Muscle of back (tissue), 11 donors: ENCODE measurements around the gene EEIG2. TPM values are rescaled to one million over a fixed set of nuclear protein-coding genes. Genes with fewer than 3 reads are reported as not detected.

Experiments used
- DNase-seq, 3 donors: peaks; one replicate each; pipeline versions ENCODE4 v3.0.0 to v3.0.0-alpha.2; 2013
- polyA plus RNA-seq, 10 donors: library from polyadenylated mRNA; unstranded; fragments of 120-200 nt; gene quantifications; one replicate each; pipeline ENCODE4 v1.2.1, GENCODE V29; 2013; ENCODE audit not compliant: insufficient read length in 10 of 10

Gene EEIG2
- polyA plus RNA-seq, 10 donors: 13.1 to 16.8 (median 14.5) TPM

DNA sequence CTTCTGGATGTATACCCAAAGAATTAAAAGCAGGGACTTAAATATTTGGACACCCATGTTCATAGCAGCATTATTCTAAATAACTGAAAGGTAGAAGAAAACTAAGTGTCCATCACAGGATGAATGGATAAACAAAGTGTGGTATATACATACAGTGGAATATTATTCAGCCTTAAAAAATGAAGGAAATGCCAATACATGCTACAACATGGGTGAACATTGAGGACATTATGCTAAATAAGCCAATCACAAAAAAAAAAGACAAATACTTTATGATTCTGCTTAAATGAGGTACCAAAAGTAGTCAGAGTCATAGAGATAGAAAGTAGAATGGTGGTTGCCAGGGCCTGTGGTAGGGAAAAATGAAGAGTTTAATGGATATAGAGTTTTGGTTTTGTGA is 14.1 kb downstream of the EEIG2 start:
- DNase-seq: no peak

GRCh38 chr1:108575375-108575774 is 15.5 kb downstream of the EEIG2 start:
- peak in 1 of 3 donors; percentile 21 for DNase-seq

DNA sequence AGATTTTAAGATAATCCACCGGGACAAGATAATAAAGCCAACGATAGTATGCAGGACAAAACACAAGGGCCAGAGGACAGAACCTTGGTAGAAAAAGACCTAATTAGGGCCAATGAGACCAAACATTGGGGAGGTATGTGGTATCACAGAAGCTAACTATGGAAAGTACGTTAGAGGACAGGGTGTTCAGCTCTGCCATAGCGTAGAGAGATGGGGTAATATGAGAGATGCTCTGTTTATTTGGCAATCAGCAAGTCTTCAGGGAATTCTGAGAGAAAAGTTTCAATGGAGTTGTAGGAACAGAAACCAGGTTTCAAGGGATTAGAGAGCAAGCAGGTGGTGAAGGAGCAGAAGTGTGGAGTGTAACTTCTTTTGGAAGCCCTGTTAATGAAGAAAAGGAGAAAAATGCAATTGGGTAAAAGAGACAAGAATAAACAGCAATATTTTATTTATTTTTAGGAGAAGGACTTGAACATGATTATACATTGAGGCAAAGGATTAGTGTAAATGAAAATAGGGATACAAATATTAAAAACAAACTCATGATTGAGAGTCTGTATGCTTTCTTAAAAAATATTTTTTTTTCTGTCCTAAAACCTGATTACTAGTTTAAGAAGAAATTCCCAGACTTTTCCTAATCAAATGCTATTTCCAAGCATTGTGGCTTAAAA is 24.0 kb downstream of the EEIG2 start:
- peak in 1 of 3 donors; percentile 32 for DNase-seq

DNA sequence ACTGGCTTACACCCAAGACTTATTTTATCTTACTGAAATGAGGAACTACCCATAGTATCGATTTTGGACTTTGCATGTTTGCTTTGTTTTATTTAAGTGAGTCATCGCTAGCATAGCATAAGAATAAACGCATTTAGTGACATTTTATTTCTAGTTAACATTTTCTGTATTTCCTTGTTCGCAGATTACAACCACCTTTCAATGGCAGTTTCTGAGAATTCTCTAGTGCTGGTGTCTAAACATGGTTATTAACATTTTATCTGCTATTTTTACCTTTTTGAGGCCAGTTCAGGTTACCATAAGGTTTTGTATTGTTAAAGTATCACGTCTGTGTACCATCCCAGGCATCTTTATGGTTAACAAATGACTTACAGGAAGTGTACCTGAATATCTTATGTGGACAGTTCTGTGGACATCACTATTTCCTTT is 24.5 kb downstream of the EEIG2 start:
- no peak for DNase-seq

- no peak for DNase-seq
Measured at GRCh38 chr1:108585313-108585712, 25.4 kb downstream of the EEIG2 start.

DNA sequence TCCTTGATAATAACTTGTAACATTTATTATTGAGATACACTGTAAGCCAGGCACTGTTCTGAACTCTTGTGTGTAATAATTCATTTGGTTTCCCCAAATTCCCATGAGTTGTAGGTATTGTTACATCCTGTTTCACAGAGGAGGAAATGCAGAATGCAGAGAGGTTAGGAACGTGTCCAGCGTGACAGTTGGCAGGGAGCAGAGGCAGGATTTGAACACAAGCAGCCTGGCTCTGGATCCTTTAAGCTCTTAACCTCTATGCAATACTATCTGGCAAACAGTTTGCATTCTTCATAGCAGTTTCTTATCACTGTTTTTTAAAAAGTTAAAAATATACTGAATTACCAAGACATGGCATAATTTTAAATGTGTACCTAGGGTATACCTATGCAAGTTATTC is 30.5 kb downstream of the EEIG2 start:
- peak in 2 of 3 donors; percentile 34 to 63 for DNase-seq

- DNase-seq: peak; percentile 79 to 88 (median 87)
Measured at GRCh38 chr1:108590957-108591356, 31.1 kb downstream of the EEIG2 start.

- peak in 2 of 3 donors; percentile 27 to 53 for DNase-seq
Measured at GRCh38 chr1:108591466-108591865, 31.6 kb downstream of the EEIG2 start.

DNA sequence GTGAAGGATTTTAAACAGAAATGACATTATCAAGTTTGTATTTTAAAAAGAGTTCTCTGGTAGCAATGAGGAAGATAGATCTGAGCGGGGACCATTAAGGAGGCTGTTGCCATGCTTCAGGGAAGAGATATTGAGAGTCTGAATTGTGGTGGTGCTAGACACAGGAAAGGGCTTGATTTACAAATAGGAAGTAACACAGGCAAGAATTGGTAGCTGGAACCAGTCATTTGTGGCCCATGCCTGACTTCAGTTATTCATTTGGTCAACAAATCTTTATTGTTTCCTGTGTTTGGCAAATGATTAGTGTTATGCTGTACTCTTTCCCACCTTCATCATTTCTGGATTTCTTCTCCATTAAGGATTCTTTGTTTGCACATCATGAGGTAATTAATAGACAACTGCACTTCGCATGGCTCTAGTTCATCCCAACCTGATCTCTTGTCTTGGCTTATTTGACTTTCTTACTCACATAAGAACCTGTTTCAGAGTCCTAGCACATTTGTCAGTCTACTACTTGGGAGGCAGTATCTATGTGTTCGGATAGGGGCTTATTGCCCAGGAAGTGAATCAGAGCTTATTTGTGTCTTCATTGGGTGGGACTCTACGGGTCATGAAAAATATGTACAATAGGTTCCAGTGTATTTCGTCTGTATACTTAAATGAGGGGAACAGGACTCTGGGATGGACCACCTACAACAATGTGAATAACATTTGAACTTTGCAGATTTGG is 32.3 kb downstream of the EEIG2 start:
- no peak for DNase-seq

DNA sequence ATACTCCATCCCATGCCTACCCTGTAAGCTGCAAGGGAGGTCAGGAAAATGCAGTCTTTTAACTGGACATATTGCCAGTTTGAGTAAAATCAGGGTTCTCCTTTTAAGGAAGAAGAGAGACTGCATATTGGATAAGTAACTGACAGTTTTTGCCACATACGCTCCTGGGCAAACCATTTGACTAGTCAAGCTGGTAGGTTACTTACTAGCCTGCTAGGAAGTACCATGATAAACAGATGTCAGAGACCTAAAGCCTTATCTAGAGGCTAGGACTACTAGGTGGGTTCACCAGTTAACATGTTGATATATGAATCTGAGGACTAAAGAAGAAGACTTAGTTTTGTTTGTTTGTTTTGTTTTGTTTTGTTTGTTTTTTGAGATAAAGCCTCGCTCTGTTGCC is 33.5 kb downstream of the EEIG2 start:
- no peak for DNase-seq

DNA sequence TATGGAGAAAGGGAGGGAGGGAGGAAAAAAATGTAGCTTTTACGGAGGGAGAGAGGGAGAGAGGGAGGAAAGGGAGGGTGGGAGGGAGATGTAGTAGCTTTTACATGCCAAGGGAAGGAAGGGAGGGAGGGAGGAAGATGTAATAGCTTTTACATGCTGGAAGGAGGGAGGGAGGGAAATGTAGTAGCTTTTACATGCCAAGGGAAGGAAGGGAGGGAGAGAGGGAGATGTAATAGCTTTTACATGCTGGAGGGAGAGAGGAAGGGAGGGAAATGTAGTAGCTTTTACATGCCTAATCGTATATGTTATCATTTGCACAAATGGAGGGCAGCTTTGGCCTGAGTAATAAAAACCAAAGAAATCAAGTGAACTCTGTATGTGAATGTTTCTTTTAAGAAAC is 35.6 kb downstream of the EEIG2 start:
- DNase-seq: peak; percentile 60 to 92 (median 85)

DNA sequence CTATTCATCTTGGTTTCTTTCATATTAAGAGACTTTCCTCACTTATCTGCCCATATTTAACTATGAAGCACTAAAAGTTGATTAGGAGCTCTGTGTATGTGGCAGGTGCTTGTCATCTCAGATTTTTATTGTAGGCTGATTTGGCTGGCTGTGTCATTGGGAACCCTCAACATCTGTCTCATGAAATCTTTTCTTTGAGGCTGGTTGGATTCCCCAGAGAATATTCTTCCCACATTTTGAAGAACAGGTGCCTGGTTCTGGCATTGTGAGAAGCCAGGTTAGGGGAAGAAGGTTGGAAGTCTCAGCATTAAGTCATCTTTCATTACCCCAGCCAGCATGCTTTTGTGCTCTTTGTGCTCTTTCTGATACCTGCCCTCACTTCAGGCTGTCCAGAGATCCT is 37.1 kb downstream of the EEIG2 start:
- no peak for DNase-seq

DNA sequence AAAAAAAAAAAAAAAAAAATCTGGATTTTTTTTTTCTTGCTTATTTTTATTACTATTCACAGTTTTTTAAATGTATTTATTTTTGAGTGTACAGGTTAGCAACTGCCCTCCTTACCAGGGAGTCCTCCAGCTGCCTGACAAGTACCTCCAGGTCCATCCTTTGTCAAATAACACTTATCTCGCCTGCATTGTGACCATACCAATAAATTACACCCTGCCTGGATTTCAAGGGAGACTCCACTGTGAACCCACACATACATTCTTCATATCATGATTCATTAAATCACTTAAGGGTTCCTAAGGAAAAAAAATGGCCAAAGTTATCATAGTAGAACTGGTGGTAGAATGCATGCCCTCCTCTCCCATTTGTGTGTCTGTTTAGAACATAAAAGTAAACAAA is 38.4 kb downstream of the EEIG2 start:
- DNase-seq: no peak

DNA sequence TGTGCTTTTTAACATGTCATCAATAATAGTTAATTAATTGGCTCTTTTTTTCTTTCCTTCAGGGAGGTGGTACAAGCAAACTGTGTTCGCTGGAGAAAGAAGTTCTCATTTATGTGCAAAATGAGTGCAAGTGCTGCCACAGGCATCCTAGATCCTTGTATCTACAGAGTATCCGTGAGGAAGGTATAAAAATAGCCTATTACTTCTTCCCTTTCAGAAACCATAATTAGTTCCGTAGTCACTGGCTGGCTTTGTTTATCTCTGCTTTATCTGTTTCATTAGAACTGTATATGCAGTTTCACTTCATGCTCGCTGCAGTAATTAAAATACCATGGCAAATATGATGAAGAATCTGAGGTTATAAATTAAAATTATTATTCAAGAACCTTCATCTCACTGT is 40.6 kb downstream of the EEIG2 start:
- DNase-seq: no peak

- no peak for DNase-seq
Measured at GRCh38 chr1:108601708-108602410, 42.0 kb downstream of the EEIG2 start.

DNA sequence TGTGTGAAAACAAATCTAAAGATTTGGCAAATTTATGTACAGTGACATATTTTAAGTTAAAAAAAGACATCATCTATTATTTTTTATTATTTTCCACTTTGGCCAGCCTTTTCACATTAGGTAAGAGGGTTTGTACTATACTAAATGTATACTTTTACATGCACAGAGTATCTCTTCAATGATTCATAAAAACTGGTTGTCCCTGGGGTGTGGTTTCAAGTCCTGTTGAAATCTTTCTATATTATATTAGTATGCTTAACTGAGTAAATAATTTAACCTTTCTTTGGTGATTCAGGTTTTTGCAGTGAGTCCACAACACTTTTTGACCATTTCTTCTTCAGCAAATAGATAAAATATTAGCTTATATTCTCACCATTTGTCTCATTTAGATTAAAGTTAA is 45.7 kb downstream of the EEIG2 start:
- no peak for DNase-seq

- DNase-seq: no peak
Measured at GRCh38 chr1:108606478-108606877, 46.6 kb downstream of the EEIG2 start.

DNA sequence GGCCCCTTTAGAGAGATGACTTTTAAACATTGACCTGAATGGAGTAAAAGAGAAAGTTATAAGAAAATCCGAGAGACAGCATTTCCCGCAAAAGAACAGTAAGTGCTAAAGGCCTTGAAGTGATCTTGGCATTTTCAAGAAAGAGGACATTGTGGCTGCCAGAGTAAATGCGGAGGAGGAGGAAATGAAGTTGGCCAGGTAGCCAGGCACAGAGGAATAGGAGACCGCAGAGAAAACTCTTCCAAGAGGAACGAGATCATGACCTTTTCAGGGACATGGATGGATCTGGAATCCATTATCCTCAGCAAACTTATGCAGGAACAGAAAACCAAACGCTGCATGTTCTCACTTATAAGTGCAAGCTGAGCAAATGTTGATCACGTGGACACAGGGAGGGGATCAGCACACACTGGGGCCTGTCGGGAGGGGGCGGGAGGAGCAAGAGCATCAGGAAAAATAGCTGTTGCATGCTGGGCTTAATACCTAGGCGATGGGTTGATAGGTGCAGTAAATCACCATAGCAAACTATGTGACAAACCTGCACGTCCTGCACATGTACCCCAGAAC is 49.7 kb downstream of the EEIG2 start:
- DNase-seq: peak; percentile 21 to 76 (median 54)
